Fibroblast of the aortic adventitia (primary cell): ENCODE data around the gene RSL24D1. TPM values are rescaled to one million over a fixed set of nuclear protein-coding genes. Genes with fewer than 3 reads are reported as not detected.

Experiments used
- DNase-seq: peaks from one replicate; pipeline ENCODE4 v3.0.0-alpha.2; 2010; ENCODE audit warnings: low read depth
- H3K4me3 ChIP-seq: 2 replicates; pipeline ENCODE4 v1.5.1; 2011; ENCODE audit warnings: low read depth, mild to moderate bottlenecking, control low read depth, low read length, moderate library complexity
- CTCF ChIP-seq: IDR thresholded peaks from 2 replicates; pipeline ENCODE4 v1.5.1; 2011; ENCODE audit warnings: mild to moderate bottlenecking, low read length, control low read depth, inconsistent platforms; ENCODE audit not compliant: insufficient read depth
- total RNA-seq: library from RNA; depleted of rRNA; stranded (reverse); fragments of >200 nt; gene quantifications from 2 replicates; pipeline ENCODE4 v1.2.3, GENCODE V29; 2012; ENCODE audit warnings: low replicate concordance

RSL24D1 gene
- 131 and 149 TPM in 2 replicates for total RNA-seq

DNA sequence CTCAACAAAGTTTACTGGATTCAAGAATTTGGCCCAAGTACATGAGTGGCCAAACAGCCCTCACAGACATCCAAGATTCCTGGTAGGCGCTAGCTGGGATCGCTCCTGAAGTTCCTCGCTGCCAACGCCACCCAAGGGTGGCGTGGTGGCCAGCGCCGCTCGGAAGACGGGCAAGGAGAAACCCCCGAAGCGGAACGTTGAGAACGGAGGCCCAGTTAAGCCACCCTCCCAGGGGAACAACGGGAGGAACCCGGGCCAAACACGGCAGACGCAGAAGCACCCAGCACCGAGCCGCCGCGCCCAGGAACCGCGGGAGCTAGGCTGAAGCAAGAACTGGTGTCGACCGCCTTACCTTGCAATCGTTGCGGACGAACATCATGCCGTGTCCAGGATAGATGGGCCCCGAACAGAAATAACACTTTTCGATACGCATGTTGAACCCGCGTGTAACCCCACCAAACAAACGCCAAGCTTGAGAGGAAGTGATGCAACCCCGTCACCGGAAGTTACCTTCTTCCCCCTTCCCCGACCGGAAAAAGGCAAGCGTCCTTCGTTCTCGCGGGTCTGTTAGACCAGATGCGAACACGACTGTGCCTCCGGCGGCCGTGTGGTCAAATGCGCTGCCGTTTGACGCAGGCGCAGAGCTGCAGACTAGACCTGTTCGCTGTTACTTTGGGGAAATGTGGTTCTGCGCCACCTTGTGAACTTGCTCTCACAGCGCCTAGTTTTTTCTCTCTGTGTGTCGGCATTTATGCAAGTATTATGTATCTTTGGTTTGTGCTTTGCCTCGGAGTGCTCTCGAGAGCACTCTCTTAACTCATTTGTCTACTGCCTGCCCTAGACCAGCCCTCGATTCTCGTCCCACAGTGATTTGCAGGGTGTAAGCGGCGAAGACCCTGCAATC, at the start of gene RSL24D1:
Gene RSL24D1, minus strand, starts transcription at position 484 of the 904 bp plus-strand sequence. Its CDS starts 51 bp downstream, at position 433.
- DNase-seq: peak; percentile 99
- TF ChIP-seq CTCF: peak; percentile 43
- H3K4me3 ChIP-seq: peak within 1 kb of the TSS; percentile 96

GRCh38 chr15:55245059-55245458, 48.3 kb upstream of the RSL24D1 start:
- TF ChIP-seq CTCF: no peak
- no peak overlapping the region for H3K4me3 ChIP-seq
- no peak for DNase-seq

DNA sequence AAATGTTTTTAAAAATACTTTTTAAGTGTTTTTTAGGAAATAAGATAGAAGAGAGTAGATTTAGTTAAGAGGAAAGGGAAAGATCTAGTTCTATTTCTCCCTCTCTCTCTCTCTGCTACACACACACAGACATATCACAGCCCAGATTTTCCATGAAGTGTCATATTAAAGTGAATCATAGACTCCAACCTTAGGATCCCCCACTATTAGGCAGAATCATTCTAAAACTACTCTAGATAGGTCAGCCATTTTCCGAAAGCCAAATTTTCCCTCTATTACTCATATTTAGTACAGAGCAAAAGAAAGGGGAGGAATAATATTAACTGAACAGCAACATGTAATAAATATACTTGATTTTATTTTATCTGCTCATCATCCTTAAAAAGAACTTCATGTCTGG, 45.1 kb upstream of the RSL24D1 start:
- DNase-seq: peak; percentile 55
- H3K4me3 ChIP-seq: no peak overlapping the region
- TF ChIP-seq CTCF: no peak

DNA sequence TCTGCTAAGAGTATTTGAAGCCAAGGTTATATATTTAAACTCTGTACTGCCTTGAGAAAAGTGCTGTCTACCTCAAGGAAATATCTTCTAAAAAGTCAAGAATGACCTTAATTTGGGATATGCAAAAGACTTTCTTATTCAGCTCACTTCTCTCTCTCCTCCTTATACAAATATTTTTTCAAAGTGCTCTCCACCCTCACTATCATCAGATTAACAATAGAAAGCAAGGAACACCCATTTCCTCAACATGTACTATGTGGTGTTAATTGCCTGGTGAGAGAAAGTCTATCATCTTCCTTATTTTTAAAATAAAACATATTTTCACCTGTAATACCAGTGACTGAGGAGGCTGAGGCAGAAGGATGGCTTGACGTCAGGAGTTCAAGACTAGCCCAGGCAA, 44.4 kb upstream of the RSL24D1 start:
- H3K4me3 ChIP-seq: no peak overlapping the region
- no peak for DNase-seq
- no peak for TF ChIP-seq CTCF

DNA sequence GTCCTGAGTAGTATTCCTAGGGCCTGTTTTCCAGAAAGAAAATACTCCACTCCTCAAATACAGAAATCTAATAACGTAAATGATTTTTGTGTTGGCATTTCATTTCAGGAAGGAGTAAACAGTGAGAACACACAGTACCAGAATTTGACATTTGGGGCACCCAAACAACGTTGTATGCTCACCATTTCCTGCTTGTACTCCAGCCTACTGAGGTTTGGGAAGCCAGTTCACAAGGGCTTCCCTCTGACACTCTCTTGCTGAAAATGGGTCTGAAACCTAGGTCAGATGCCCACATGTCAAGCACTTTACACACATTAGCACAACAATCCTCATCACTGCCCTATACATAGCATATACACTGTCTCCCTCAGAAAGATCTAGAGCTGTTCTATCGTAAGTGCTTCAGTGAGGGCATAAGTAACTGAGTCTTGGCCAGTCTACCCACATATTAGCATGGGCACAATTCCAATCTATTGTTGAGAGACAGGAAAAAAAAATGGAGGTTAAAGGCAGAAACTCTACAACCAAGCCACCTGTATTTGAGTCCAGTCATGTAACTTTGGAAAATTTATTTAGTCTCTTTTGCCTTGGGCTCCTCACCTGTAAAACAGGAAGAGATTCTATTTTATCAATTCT, 43.5 kb upstream of the RSL24D1 start:
- no peak for TF ChIP-seq CTCF
- no peak overlapping the region for H3K4me3 ChIP-seq

DNA sequence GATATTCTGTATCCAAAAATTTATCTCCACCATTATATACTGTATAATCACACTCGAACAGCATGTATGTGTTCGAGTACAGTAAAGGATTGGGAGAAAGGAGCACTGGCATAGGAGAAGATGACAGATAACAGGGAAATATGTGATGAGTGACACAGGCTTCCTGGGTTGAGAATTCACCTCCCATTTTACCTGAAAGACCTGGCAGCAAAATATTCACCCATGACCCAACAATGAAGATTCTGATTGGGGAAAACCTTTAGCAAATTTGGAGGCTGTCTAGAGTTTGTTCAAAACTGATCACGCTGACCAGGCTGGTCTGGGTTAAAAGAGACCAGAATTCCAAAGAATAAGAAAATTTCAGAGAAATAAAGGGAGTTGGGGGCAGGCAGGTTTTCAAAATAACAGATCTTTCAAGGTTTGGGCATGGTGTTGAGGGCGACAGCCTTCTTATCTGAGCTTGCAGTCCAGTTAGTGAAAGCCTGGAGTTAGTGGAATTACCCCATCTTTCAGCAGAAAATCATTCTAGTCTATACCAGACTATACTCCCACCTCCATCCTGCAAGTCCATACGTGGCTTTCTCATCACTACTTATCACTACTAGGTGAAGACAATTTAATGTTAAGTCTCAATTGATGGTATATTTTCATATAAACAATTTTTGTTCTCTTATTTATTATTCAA, 42.8 kb upstream of the RSL24D1 start:
- no peak for DNase-seq
- no peak for TF ChIP-seq CTCF
- H3K4me3 ChIP-seq: no peak overlapping the region

More for the DNA sequence above, 43.5 kb upstream of the RSL24D1 start:
- DNase-seq: no peak
